Islet precursor cell (in vitro differentiated cells): ENCODE data around the gene P4HA1.

Experiments
- DNase-seq: peaks from one replicate; pipeline ENCODE4 v3.0.0-alpha.2; 2018

Gene P4HA1

DNA sequence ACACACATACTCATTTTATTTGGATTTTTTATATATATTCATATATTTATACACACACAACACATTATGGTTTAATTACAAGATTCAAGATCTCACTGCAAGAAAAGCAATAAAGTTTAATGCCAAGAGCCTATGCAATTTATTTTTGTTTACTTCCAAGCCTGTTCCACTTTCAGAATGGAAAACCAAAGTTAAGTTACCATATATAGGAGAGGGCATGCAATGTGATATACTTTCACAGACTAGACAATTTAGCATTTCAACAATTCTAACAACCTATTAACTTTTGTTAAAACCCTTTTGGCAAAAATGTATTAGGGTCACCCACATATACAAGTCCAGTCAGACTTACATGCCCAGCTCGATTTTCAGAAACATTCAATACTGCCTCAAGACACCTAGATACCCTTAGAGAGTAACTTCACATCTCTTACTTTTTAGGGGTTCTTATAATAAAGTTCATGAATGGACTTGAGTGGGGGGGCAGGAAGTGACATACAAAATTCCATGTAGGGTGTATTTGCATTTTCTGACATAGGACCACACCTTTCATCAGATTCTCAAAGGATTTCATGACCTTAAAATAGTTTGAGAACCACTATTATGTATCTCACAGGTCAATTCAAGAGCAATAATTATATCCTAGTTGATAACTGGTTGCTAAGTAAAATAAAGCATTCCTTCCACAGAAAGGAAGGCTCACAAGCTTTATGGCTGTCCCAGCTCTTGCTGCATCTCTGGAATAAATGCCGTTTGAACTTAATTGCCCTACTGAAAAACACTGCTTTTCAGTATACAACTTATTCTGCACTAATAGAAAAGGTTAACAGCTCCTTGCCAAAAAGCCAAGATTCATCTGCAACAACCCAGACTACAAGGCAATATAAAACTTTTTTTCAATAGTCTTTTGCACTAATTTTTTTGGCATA is 2.5 kb downstream of the P4HA1 start:
- no peak for DNase-seq

DNA sequence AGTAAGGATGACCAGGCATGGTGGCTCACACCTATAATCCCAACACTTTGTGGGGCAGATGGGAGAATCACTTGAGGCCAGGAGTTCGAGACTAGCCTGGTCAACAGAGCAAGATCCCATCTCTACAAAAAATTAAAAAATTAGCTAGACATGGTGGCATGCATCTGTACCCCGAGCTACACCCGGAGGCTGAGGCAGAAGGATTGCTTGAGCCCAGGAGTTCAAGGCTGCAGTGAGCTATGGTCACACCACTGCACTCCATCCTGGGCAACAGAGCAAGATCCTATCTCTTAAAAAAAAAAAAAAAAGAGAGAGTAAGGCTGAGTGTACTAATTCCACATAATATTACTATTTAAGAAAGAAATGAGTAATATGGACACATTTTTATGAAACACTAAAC is 3.8 kb downstream of the P4HA1 start:
- DNase-seq, result no peak

DNA sequence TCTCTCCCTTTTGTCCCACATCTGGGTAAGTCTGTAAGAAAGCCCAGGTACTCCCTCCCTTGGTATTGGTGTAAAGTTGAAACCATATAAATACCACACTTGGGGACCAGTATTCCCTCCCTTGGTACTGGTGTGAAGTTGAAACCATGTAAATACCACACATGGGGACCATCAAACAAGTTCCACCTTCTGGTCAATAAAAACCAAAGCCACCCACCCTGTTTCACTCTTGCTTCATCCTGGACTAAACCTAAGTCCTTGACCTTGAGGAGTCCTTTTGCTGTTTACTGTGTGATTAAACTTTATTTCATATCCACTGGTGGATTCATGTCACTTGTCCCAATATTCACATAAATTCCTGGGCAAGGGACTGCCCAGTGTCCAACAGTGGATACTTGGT is 8.4 kb downstream of the P4HA1 start:
- no peak for DNase-seq

DNA sequence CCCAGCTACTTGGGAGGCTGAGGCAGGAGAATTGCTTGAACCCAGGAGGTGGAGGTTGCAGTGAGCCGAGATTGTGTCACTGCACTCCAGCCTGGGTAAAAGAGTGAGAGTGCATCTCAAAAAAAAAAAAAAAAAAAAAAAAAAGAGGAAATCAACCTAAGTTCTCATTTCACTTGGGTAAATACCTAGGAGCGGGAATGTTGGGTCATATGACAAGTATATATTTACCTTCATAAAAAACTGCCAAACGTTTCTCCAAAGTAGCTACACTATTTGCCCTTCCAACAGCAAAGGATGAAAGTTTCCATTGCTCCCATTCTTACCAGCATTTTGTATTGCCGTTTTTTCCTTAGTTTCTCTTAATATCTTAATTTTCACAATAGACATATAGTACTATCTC is 9.8 kb downstream of the P4HA1 start:
- DNase-seq, result no peak

DNA sequence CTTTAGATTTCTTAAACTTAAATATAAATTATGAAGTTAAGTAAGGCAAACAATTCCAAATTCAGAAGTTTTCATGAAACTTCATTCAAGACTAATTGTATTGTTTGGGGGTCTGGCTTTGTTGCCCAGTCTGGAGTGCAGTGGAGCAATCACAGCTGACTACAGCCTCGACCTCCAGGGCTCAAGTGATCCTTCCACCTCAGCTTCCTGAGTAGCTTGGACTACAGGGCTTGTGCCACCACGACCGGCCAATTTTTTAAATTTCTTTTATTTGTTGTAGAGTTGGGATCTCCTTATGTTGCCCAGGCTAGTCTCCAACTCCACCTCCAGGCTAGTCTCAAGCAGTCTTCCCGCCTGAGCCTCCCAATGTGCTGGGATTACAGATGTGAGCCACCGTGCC is 12.5 kb downstream of the P4HA1 start:
- DNase-seq, result no peak

DNA sequence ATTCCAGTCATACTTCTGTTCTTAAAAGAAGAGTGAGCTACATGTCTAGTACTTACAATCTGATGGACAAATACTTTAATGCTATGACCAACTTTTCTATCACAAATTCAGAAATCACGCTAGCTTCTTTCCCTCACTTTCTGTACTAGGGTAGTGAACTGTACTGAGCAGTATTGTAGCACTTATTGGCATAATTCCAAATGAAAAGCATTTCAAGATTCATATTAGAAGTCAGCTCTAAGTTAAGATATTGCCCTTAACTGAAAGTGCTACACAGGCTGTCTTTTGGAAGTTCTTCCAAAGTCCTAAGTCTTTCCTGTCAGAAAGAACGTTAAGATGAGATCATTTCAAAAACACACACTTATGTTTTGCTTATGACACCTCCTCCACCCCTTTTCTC is 13.4 kb downstream of the P4HA1 start:
- DNase-seq, result no peak

DNA sequence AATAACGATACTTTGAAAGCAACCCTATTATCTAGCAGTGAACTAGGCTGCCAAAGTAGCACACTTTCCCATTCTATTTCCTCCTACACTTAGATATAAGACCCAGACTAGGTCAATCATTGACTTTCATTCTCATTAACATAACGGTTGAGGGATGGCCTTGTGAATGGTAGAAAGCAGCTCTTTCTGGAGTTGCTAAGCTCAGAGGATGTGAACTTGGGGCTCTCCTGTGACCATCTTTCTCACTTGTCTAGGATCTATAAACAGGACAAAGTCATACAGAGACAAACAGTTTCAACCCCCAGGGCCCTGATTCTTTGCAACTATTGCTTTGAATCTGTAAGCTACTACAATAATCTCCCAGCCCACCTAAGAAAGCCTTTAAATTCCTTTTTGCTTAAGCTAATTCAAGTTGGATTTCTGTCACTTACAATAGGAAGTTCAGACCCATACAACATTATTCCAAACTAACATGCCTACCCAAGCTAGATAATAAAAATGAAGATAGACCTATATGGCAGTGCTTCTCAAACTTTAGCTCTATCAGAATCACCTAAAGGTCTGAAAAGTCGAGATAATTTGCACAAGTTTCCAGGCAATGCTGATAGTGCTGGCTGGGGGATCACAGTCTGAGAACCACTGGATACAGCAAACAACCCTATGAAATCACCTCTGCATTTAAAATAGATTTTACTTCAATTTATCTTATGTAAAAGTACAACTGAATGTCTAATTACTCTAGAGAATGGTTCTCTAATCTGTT is 16.7 kb downstream of the P4HA1 start:
- no peak for DNase-seq

DNA sequence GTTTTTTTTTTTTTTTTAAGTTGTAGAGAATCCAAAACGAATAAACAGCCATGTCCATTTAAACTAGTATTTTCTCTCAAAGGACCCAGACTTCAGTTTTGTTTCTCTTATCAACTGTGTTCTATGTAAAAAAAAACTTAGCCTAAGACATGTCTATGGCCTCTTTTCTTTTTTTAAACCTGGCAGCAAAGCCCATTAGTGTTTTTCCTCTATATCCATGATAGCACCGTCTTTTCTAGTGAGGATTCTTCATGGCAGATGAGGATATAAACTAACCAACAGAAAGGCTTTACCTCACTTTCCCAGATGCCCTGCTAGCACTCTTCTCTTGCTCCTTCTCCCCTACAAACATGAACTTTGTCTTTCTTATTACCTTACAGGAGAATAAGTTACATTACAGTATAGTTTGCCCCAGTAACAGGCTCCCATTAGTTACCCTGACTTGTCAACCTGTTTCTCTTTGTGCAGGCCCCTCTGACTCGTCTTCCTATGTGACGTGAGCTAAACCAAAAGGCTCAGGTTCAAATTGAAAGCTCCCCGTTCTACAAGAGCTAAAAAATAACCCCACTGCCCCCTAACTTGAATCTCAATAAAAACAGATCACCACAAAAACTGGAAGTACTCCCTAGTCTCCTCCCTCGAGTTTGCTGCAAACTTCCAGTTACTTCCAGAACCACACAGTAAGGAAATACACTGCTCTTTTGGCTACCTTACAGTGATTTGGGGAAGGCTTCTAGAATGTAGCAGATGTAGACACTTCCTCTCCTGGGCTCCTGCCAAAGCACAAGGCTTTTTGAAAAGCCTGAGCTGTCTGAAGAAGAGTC is 20.1 kb downstream of the P4HA1 start:
- DNase-seq, result no peak

DNA sequence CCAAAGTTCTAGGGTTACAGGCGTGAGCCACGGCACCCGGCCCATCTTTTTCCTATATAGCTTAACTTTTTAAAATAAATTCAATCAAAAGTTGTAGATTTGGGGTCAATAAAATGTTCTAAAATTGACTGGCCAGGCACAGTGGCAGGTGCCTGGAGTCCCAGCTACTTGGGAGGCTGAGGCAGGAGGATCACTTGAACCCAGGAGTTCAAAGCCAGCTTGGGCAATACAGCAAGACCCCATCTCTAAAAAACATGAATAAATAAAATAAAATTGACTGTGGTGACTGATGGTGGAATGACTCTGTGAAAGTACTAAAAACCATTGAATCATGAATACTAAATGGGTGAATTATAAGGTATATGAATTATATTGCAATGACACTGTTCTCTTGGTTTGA is 20.8 kb downstream of the P4HA1 start:
- no peak for DNase-seq

DNA sequence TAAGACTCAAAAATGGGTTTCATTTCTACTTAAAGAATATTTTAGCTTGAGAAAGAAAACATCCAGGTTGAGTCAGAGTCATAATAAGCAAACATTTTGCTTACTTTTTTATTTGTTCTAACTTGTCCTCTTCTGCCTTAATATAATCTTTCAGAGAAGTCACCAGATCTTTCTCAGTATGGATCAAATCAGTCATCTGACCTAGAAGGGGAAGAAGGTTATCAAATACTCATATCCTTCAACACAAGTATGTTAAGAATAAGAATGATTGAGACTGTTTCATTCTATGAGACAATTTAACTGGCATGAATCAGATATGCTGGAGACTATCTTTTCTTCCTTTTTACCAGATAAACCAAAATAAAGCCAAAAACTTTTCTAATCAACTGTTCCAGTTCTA is 23.0 kb downstream of the P4HA1 start:
- DNase-seq, result no peak

DNA sequence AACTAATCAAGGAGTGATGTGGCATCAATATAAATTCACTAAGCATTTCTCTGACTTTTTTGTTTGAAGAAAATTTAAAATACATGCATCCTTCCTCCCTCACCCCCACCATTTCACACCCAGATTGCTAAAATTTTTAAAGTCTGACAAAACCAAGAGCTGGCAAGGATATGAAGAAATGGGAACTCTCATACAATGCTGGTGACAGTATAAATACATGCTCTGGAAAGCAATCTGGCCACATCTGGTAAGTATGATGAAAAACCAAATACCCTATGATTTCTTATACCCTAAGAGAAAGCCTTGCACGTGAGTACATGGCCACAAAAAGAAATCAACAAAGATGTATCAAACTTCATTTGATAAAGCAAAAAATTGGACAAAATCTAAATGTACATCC is 31.2 kb downstream of the P4HA1 start:
- DNase-seq, result no peak

DNA sequence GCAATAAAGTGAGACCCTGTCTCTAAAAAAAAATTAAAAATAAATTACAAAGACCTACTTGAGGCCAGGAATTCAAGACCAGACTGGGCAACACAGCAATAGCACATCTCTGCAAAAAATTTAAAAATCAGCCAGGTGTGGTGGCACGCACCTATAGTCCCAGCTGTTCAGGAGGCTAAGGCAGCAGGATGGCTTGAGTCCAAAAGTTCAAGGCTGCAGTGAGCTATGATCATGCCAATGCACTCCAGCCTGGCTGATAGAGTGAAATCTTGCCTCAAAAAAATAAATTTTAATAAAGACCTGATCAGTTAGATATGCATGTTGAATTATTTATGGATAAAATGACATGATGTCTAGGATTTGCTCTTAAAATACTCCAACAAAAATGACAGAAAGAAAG is 34.9 kb downstream of the P4HA1 start:
- DNase-seq, result no peak

DNA sequence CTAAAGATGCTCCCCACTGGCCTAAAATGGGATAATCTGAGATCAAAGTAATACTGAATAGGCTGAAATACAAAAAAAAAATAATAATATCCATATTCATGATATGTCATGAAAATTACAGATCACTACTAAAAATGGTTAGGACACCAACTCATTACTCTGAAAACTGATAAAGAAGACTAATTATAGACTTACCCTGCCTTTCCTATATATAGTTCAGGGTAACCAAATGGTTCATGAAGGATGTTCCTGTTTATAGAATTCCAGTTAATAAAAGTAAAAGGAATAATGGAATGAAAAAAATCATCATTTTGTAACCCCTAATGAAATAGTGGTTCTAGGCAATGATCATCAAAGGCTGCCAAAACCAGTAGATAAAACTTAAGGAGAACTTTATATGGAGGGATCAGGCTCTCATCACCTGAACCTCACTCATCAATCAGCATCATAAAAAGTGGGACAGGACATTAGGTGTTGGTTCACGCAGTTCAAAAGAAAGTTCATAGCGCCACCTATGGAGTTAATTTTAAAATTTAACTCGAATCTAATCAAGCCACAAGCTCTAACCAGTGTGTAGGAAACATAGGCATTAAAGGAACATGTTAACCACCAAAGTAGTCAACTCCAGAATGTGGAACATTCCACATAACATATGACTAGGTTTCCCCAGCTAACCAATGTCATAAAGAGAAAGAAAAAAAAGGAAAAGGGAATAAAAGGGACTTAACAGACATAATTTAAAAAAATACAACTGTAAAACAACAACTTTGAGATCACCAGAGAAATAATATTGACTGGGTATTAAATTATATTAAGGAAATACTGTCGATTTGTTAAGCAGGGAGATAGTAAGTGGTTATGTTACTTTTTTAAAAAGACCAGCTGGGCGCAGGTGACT is 35.7 kb downstream of the P4HA1 start:
- DNase-seq, result no peak

DNA sequence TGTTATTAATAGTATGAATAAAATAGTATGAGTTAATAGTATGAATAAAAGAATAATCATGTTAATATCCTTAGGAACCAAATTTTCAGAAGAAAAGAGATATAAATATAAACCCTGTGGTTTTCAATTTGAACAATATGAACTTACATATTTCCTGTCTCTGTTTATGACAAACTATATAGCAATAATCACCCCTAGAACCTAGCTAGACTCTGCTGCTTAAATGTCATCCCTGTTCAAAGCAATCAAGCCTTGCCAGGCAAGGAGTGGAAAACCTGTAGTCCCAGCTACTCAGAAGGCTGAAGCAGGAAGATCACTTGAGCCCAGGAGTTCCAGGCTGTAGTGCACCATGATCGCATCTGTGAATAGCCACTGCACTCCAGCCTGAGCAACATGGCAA is 36.5 kb downstream of the P4HA1 start:
- DNase-seq, result no peak

DNA sequence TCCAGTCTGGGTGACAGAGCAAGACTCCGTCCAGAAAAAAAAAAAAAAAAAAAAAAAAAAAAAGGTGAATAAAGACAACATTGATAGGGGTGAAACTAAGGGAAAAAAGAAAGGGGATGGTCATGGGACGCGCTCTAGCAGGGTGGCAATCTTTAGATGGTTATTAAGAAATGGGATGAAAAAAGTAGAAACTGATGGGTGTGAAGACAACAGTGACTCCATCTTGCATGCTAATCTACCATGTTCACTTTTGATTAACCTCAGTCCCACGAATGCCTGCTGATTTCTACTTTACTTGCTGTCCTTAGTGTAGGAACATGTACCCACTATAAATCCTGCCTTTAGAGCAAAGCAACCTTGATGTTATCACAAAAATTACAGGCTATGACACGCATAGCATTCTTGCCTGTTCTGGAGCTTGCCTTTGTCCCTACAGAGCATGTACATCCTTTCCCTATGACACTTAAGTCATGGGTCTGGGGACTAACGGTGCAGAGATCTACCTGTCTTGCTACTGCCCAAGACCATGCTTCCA is 38.5 kb downstream of the P4HA1 start:
- no peak for DNase-seq

DNA sequence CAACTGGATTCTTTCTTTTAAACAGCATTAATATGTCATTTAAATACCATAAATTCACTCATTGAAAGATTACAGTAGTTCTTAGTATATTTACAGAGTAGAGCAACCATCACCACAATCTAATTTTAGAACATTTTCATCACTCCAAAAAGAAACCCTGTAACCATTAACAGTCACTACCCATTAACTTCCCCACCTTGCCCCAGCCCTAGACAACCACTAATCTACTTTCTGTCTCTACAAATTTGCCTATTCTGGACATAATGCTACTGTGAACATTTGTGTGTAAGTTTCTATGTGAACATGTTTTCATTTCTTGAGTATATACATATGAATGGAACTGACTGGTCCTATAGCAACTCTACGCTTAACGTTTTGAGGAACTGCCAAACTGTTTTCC is 42.4 kb downstream of the P4HA1 start:
- no peak for DNase-seq

DNA sequence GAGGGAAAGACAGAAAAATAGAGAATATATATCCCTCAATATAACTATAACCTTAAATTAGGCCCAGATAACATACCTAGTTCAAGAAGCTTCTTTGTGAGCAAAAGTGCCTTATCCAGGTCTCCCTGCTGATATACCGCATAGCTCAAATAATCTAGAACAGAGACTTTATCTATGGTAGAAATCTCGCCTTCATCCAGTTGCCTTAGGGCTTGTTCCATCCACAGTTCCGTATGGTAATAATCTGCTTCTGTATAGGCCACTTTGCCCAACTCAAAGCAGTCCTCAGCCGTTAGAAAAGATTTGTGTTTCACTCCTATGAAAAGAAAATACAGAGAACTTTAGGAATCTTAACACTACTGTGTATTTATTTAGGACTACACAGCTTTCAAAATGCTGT is 43.4 kb downstream of the P4HA1 start:
- DNase-seq, result no peak

DNA sequence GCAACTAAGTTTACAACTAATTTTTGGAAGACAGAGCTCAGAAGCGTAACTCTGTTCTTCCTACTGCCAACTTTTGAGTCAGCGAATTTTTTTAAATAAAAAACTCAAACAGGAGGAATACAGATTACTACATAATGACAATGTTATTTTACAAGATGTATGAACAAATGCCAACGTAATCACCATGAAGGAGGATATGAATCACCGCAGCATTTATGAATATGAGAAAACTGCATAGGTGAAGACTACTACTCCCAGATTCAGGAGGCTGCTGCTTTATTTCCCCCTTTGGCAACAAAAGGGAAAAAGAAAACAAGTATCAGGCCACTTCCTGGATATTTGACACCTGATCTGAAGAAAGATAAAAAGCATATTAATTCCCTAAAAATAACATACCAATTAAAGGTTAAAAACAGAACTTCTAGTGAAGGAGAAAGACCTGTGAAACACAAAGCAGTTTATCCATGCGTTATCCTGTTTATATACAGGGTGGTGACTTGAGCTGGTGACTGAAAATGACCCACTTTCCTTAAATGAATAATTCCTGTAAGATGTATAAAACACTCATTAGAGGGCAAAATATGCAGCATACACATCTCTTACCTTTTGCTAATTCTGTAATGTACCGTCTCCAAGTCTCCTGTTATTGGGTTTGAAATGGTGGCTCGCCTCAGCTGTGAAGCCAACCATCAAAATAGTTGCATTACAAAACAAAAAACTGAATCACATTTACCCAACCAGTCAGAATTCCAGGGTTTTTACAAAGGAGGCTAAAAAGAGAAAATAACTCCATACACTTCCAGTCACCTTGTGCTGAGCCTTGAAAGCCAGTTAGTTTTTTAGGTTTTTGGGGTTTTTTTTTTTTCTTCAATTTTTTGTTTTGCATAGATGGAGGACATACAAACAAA is 52.0 kb downstream of the P4HA1 start:
- no peak for DNase-seq

DNA sequence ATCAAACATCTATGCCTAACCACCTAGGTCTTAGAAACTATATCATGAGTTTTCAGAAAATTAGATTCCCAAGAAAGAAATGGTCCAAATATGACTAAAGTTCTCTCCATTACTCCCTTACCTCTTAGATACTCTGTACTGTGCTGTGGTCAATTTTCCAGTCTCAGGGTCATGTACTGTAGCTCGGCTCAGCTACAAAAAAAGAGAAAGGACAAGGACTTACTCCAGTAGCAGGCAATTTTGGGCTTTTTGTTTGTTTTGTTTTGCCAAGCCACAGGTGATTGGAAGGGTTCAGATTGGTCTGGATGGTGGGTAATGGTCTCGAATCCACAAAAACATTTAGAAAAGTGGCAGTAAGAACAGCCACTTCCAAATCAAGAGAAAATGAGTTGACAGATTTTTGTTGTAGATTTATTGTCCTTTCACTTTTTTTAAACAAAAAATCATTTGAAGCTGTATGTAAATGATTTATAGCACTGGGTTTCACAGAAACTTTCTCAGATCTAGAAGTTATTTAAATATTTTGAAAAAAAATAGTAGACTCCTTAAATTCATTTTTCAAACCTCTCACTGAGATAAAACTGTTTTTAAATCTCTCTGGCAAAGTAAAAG is 52.8 kb downstream of the P4HA1 start:
- no peak for DNase-seq

DNA sequence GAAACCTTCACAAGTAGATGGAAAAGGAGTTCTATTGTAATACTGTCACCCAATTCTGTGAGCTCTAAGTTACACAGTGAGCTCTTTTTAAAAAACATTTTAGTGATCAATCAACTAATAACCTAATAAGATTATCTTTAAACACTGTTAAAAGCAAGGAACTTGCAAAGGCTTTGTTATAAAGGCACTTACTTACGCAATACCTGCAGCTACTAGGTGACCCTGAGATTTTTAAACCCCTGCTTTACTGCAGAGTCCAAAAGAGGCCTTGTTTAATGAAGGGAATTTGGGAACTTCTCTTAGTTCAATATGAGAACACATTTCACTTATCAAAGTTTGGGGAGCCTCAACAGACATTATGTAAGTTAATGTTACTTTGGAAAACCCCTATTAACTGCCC is 53.3 kb downstream of the P4HA1 start:
- DNase-seq, result no peak

DNA sequence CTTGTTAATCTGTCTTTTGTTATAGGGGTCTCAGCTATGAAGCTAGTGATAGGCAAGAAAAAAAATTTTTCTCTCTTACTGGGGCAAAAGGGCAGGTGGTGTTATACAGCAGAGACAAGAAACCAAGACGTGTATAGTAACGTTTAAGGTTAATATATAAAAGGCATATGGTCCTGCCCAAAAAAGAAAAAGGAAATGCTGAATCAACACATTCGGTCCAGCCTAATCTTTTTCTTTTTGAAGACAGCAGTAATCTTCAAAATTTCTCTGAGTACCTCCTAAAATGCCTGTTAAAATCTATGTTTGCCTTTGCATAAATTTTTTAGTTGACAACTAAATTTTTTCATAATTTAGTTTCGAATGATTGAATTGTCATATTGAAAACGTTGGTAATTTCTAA is 54.5 kb downstream of the P4HA1 start:
- no peak for DNase-seq
